HepG2 (cell line): ENCODE data around the gene LHPP. TPM values are rescaled to one million over a fixed set of nuclear protein-coding genes. Genes with fewer than 3 reads are reported as not detected.

ENCODE experiments used
- ATAC-seq: fragments of 200-7000 bp; cut with Tn5 transposase; 3 replicates; pipeline ENCODE4 v1.9.1; 2020; ENCODE audit warnings: mild to moderate bottlenecking, moderate library complexity
- BruUV-seq: library from RNA; stranded (reverse); fragments of 400-500 nt; replicated peaks from 2 replicates; lab custom pipeline; 2021; lab: Mats Ljungman, UMichigan
- CTCF ChIA-PET: fragments of 300-600 bp; formaldehyde crosslinking; extraction: SDS; loops from one replicate; lab custom pipeline; 2021; ENCODE audit warnings: low total read pairs, inconsistent platforms, low intra/inter-chr PET ratio; lab: Yijun Ruan, JAX
- POLR2A ChIA-PET: fragments of 350-600 bp; sonication (Branson Sonifier 250); formaldehyde crosslinking; loops from one replicate; lab custom pipeline; 2020; ENCODE audit warnings: antibody characterized with exemption, inconsistent platforms; lab: Yijun Ruan, JAX
- DNase-seq: peaks from one replicate; pipeline ENCODE4 v3.0.0-alpha.2; 2015; ENCODE audit warnings: low spot score
- FAIRE-seq: peaks from 3 replicates; lab custom pipeline; 2011; peaks lifted over from hg19 to GRCh38; lab: Jason Lieb, UNC
- H2AFZ ChIP-seq: one replicate; pipeline ENCODE4 v1.6.1; 2011; ENCODE audit warnings: low read length, inconsistent platforms
- H3K27ac ChIP-seq: fragments of 300-600 bp; 3 replicates; pipeline ENCODE4 v1.8.0; 2011; ENCODE audit warnings: mixed run types, mild to moderate bottlenecking, mixed read lengths, low read length, inconsistent platforms; ENCODE audit not compliant: insufficient read depth; ENCODE audit errors: extremely low read length
- H3K27me3 ChIP-seq, 2 experiments: fragments of 200-600 bp in 1 of 2; 2 replicates in 1 of 2; 3 replicates in 1 of 2; pipeline versions ENCODE4 v1.6.0 to v1.8.0; 2011; ENCODE audit warnings: low read length in 2 of 2, mild to moderate bottlenecking in 2 of 2, moderate library complexity in 2 of 2, inconsistent platforms in 1 of 2; ENCODE audit not compliant: insufficient read depth in 2 of 2, control insufficient read depth in 1 of 2
- H3K36me3 ChIP-seq, 2 experiments: fragments of 200-600 bp in 1 of 2; replicated peaks in 1 of 2; 2 replicates in 1 of 2; 3 replicates in 1 of 2; pipeline versions ENCODE4 v1.5.1 to v1.8.0; 2011; ENCODE audit warnings: low read length in 2 of 2, inconsistent platforms in 1 of 2; ENCODE audit not compliant: insufficient read depth in 2 of 2, control insufficient read depth in 1 of 2
- H3K4me1 ChIP-seq: 2 replicates; pipeline ENCODE4 v1.5.1; 2012; ENCODE audit warnings: low read length, inconsistent platforms; ENCODE audit not compliant: insufficient read depth
- H3K4me2 ChIP-seq: 2 replicates; pipeline ENCODE4 v1.6.0; 2011; ENCODE audit warnings: low read depth, low read length, inconsistent platforms
- H3K4me3 ChIP-seq, 3 experiments: fragments of 200-600 bp in 1 of 3; sonication (generic), shearing (Covaris generic) in 1 of 3; replicated peaks in 1 of 3; 2 replicates each; pipeline ENCODE4 v1.5.1; 2011 to 2016; ENCODE audit warnings: low read length in 3 of 3, inconsistent platforms in 2 of 3, low read depth in 2 of 3, mild to moderate bottlenecking in 2 of 3, control low read depth in 1 of 3, mixed read lengths in 1 of 3; ENCODE audit not compliant: insufficient read depth in 1 of 3
- H3K79me2 ChIP-seq: one replicate; pipeline ENCODE4 v1.6.1; 2011; ENCODE audit warnings: low read length, inconsistent platforms; ENCODE audit not compliant: insufficient read depth
- H3K9ac ChIP-seq: 2 replicates; pipeline ENCODE4 v1.6.0; 2011; ENCODE audit warnings: mild to moderate bottlenecking, low read depth, low read length, inconsistent platforms; ENCODE audit not compliant: insufficient read depth
- H3K9me3 ChIP-seq: 2 replicates; pipeline ENCODE4 v1.5.1; 2012; ENCODE audit warnings: mild to moderate bottlenecking, low read length
- H4K20me1 ChIP-seq: 2 replicates; pipeline ENCODE4 v1.6.0; 2011; ENCODE audit warnings: inconsistent platforms, mild to moderate bottlenecking, low read length, moderate library complexity; ENCODE audit not compliant: insufficient read depth
- ATAD3A ChIP-seq: sonication (generic); formaldehyde crosslinking; IDR thresholded peaks from 2 replicates; pipeline ENCODE4 v1.4.0; 2020; ENCODE audit warnings: missing genetic modification reagents
- ERF ChIP-seq: IDR thresholded peaks from 2 replicates; pipeline ENCODE4 v1.6.1; 2018; ENCODE audit warnings: missing biosample characterization, missing genetic modification reagents
- HCFC1 ChIP-seq: fragments of 150-350 bp; IDR thresholded peaks from 2 replicates; pipeline ENCODE4 v1.6.1; 2014; ENCODE audit warnings: low read depth, low read length
- IKZF1 ChIP-seq: fragments of 450-650 bp; IDR thresholded peaks from 2 replicates; pipeline ENCODE4 v1.7.1; 2016
- POLR2A ChIP-seq, 2 experiments: IDR thresholded peaks; 2 replicates each; pipeline ENCODE4 v1.6.1; 2011; ENCODE audit warnings: low read depth in 2 of 2, low read length in 2 of 2, mild to moderate bottlenecking in 1 of 2, moderate library complexity in 1 of 2; ENCODE audit not compliant: insufficient read depth in 1 of 2
- SETDB1 ChIP-seq: sonication (generic); formaldehyde crosslinking; IDR thresholded peaks from 2 replicates; pipeline ENCODE4 v1.5.1; 2020; ENCODE audit warnings: missing genetic modification reagents, mild to moderate bottlenecking, borderline replicate concordance
- SP2 ChIP-seq: sonication (generic); formaldehyde crosslinking; IDR thresholded peaks from 2 replicates; pipeline ENCODE4 v1.5.1; 2020; ENCODE audit warnings: mild to moderate bottlenecking, missing genetic modification reagents
- TEAD2 ChIP-seq: sonication (generic); formaldehyde crosslinking; IDR thresholded peaks from 2 replicates; pipeline ENCODE4 v1.9.0; 2021; ENCODE audit warnings: missing genetic modification reagents
- ZNF10 ChIP-seq: sonication (generic); formaldehyde crosslinking; IDR thresholded peaks from 2 replicates; pipeline ENCODE4 v1.4.0; 2020; ENCODE audit warnings: mild to moderate bottlenecking, low read depth, missing genetic modification reagents, borderline replicate concordance
- ZNF234 ChIP-seq: sonication (generic); formaldehyde crosslinking; conservative IDR thresholded peaks from 2 replicates; pipeline ENCODE4 v1.5.1; 2020; ENCODE audit warnings: mild to moderate bottlenecking, missing genetic modification reagents
- ZNF251 ChIP-seq: sonication (generic); formaldehyde crosslinking; IDR thresholded peaks from 2 replicates; pipeline ENCODE4 v1.9.0; 2021; ENCODE audit warnings: mild to moderate bottlenecking, missing genetic modification reagents
- ZNF292 ChIP-seq: sonication (generic); formaldehyde crosslinking; IDR thresholded peaks from 2 replicates; pipeline ENCODE4 v1.8.1; 2022; ENCODE audit warnings: mild to moderate bottlenecking, low read depth, missing genetic modification reagents, borderline replicate concordance
- ZNF30 ChIP-seq: sonication (generic); formaldehyde crosslinking; IDR thresholded peaks from 2 replicates; pipeline ENCODE4 v1.5.0; 2020; ENCODE audit warnings: mild to moderate bottlenecking, missing genetic modification reagents
- ZNF430 ChIP-seq: sonication (generic); formaldehyde crosslinking; IDR thresholded peaks from 2 replicates; pipeline ENCODE4 v1.9.0; 2021; ENCODE audit warnings: mild to moderate bottlenecking, missing genetic modification reagents
- ZNF567 ChIP-seq: sonication (generic); formaldehyde crosslinking; IDR thresholded peaks from 2 replicates; pipeline ENCODE4 v1.8.1; 2023; ENCODE audit warnings: mild to moderate bottlenecking, missing genetic modification reagents, borderline replicate concordance
- WGBS: methylation state at CpG from one replicate; pipeline ENCODE4 v1.1.6; 2017; ENCODE audit warnings: low lambda C conversion rate; 5-methylcytosine and 5-hydroxymethylcytosine counted together
- in situ Hi-C: cut with HindIII; loops from 2 replicates; pipeline ENCODE4 v1.10.0; 2017; ENCODE audit warnings: low pct_unique_long_range_greater_than_20kb; ENCODE audit not compliant: extremely low pct_ligation_motif_present
- intact Hi-C: fragments of 100-400 bp; cut with micrococcal nuclease; formaldehyde crosslinking; loops from one replicate; pipeline ENCODE4 v1.10.0; 2022; ENCODE audit not compliant: unreplicated experiment
- polyA plus RNA-seq, 8 experiments: library from polyadenylated mRNA; depleted of rRNA in 3 of 8; stranded (reverse) in 7 of 8; unstranded in 1 of 8; fragments of >200 nt; fragmentation: Illumina TruSeq in 4 of 8; extraction: Trizol in 4 of 8; gene quantifications; 2 replicates each; pipeline versions ENCODE4 v1.2.1 to v1.2.3, GENCODE V29; 2011 to 2016; ENCODE audit warnings: low read depth in 4 of 8, missing spikeins in 1 of 8, mixed read lengths in 1 of 8; ENCODE audit not compliant: insufficient read depth in 1 of 8
- total RNA-seq, 5 experiments: library from RNA; depleted of rRNA; stranded (reverse); fragments of >200 nt; fragmentation: Illumina TruSeq; extraction: Trizol; gene quantifications; 2 replicates each; pipeline ENCODE4 v1.2.3, GENCODE V29; 2016; ENCODE audit warnings: low read depth in 1 of 5
- TF ChIP-seq, protein P1 (sequence below): sonication (generic); formaldehyde crosslinking; IDR thresholded peaks from 2 replicates; pipeline ENCODE4 v1.4.0; 2020; ENCODE audit warnings: mild to moderate bottlenecking, missing genetic modification reagents, borderline replicate concordance
- TF ChIP-seq, protein P2 (sequence below): sonication (generic); formaldehyde crosslinking; IDR thresholded peaks from 2 replicates; pipeline ENCODE4 v1.5.0; 2020; ENCODE audit warnings: mild to moderate bottlenecking, missing genetic modification reagents
- TF ChIP-seq, protein P3 (sequence below): sonication (generic); formaldehyde crosslinking; IDR thresholded peaks from 2 replicates; pipeline ENCODE4 v1.5.1; 2020; ENCODE audit warnings: missing genetic modification reagents, mild to moderate bottlenecking, borderline replicate concordance
- TF ChIP-seq, protein P4 (sequence below): sonication (generic); formaldehyde crosslinking; IDR thresholded peaks from 2 replicates; pipeline ENCODE4 v1.4.0; 2020; ENCODE audit warnings: missing genetic modification reagents

The LHPP gene
- total and polyA plus RNA-seq, 2 of the 13 experiments (the other 11 are each of a cell fraction or from before 2014, with no cell fraction given): 5.2 to 13.1 TPM

DNA sequence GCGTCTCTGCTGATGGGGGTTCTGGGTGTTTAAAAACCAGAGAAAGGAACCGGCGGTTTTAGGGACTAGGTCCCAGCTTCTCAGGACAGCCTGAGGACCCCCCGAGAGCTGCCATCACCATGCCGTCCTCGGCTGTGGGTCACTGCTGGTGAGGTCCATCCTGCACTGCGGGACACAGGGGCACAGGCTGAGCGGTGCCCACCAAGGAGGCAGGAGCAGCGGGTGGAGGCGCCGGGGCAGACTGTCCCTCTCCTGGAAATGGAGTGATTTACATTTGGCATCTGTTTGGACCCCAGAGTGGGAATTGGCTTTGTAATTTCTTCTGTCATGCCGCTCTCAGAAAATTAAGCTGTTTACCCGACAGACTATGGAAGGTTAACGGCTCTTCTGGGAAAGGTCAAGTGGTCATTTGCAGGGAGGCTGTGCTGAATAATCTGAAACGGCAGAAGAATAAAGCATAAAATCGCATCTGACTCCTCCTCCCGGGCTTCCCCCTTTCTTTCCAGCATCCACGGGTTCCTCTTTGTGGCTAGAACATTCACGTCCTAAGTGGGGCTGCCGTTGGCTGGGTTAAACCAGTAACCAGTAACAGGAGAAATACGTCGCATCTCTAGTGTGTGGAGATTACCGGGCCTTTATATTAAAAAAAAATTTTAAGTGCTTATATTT is 31.7 kb downstream of the LHPP start:
- ChIA-PET POLR2A (no interaction called here), CTCF (no interaction called here)
- Histone ChIP-seq H3K27me3 (no peaks in the 10 kb centered on the region), H3K4me1 (peaks cover 14% of the 10 kb centered on the region), H3K9me3 (no peaks in the 10 kb centered on the region), H4K20me1 (no peaks in the 10 kb centered on the region), H3K79me2 (no peaks in the 10 kb centered on the region), H3K4me2 (no peak overlapping the region), H3K27ac (no peak overlapping the region), H3K9ac (no peak overlapping the region), H3K36me3 (no peaks in the 10 kb centered on the region), H3K4me3 (no peak overlapping the region), H2AFZ (no peak overlapping the region)
- FAIRE-seq (no peak), ATAC-seq (no peak), DNase-seq (no peak)
- 87% methylated on average over 16 of the region's 23 CpGs for WGBS
- intact Hi-C loops (no loop called here), in situ Hi-C loops (no loop called here)
- TF ChIP-seq ATAD3A (CRISPR knock-in tag): no peak
- no peak for TF ChIP-seq POLR2A (IDR thresholded peaks at IDR 0.05; ENCODE audit: insufficient read depth in 1 of 2, low read depth in 2 of 2, low read length in 2 of 2)
- no peak for TF ChIP-seq ZNF292
- TF ChIP-seq, protein P1, sequence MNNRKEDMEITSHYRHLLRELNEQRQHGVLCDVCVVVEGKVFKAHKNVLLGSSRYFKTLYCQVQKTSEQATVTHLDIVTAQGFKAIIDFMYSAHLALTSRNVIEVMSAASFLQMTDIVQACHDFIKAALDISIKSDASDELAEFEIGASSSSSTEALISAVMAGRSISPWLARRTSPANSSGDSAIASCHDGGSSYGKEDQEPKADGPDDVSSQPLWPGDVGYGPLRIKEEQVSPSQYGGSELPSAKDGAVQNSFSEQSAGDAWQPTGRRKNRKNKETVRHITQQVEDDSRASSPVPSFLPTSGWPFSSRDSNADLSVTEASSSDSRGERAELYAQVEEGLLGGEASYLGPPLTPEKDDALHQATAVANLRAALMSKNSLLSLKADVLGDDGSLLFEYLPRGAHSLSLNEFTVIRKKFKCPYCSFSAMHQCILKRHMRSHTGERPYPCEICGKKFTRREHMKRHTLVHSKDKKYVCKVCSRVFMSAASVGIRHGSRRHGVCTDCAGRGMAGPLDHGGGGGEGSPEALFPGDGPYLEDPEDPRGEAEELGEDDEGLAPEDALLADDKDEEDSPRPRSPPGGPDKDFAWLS: no peak
- no peak for TF ChIP-seq TEAD2 (CRISPR knock-in tag)
- TF ChIP-seq ZNF234 (CRISPR knock-in tag): no peak
- TF ChIP-seq ERF (CRISPR knock-in tag): no peak
- TF ChIP-seq ZNF251 (CRISPR knock-in tag): no peak
- TF ChIP-seq ZNF567 (CRISPR knock-in tag): no peak
- TF ChIP-seq, protein P2, sequence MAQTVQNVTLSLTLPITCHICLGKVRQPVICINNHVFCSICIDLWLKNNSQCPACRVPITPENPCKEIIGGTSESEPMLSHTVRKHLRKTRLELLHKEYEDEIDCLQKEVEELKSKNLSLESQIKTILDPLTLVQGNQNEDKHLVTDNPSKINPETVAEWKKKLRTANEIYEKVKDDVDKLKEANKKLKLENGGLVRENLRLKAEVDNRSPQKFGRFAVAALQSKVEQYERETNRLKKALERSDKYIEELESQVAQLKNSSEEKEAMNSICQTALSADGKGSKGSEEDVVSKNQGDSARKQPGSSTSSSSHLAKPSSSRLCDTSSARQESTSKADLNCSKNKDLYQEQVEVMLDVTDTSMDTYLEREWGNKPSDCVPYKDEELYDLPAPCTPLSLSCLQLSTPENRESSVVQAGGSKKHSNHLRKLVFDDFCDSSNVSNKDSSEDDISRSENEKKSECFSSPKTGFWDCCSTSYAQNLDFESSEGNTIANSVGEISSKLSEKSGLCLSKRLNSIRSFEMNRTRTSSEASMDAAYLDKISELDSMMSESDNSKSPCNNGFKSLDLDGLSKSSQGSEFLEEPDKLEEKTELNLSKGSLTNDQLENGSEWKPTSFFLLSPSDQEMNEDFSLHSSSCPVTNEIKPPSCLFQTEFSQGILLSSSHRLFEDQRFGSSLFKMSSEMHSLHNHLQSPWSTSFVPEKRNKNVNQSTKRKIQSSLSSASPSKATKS (CRISPR knock-in tag): no peak
- TF ChIP-seq, protein P3, sequence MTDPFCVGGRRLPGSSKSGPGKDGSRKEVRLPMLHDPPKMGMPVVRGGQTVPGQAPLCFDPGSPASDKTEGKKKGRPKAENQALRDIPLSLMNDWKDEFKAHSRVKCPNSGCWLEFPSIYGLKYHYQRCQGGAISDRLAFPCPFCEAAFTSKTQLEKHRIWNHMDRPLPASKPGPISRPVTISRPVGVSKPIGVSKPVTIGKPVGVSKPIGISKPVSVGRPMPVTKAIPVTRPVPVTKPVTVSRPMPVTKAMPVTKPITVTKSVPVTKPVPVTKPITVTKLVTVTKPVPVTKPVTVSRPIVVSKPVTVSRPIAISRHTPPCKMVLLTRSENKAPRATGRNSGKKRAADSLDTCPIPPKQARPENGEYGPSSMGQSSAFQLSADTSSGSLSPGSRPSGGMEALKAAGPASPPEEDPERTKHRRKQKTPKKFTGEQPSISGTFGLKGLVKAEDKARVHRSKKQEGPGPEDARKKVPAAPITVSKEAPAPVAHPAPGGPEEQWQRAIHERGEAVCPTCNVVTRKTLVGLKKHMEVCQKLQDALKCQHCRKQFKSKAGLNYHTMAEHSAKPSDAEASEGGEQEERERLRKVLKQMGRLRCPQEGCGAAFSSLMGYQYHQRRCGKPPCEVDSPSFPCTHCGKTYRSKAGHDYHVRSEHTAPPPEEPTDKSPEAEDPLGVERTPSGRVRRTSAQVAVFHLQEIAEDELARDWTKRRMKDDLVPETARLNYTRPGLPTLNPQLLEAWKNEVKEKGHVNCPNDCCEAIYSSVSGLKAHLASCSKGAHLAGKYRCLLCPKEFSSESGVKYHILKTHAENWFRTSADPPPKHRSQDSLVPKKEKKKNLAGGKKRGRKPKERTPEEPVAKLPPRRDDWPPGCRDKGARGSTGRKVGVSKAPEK (CRISPR knock-in tag): no peak
- no peak for TF ChIP-seq ZNF10 (CRISPR knock-in tag)
- no peak for TF ChIP-seq SP2 (CRISPR knock-in tag)
- TF ChIP-seq, protein P4, sequence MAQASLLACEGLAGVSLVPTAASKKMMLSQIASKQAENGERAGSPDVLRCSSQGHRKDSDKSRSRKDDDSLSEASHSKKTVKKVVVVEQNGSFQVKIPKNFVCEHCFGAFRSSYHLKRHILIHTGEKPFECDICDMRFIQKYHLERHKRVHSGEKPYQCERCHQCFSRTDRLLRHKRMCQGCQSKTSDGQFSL: no peak
- TF ChIP-seq IKZF1: no peak
- no peak for TF ChIP-seq ZNF430 (CRISPR knock-in tag)
- TF ChIP-seq SETDB1 (CRISPR knock-in tag): no peak
- no peak for TF ChIP-seq HCFC1
- no peak for TF ChIP-seq ZNF30 (CRISPR knock-in tag)
- no TSS peak for BruUV-seq
